ENCODE data around the gene ZBTB14.

Gene ZBTB14, protein sequence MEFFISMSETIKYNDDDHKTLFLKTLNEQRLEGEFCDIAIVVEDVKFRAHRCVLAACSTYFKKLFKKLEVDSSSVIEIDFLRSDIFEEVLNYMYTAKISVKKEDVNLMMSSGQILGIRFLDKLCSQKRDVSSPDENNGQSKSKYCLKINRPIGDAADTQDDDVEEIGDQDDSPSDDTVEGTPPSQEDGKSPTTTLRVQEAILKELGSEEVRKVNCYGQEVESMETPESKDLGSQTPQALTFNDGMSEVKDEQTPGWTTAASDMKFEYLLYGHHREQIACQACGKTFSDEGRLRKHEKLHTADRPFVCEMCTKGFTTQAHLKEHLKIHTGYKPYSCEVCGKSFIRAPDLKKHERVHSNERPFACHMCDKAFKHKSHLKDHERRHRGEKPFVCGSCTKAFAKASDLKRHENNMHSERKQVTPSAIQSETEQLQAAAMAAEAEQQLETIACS

GRCh38 chr18:5295231-5295920, at the start of gene ZBTB14:
TSS of gene ZBTB14 (minus strand) at chr18:5295726. CDS start at chr18:5293246, 2,480 bp downstream.
- no peak for DNase-seq

GRCh38 chr18:5339202-5339834, 43.8 kb upstream of the ZBTB14 start:
- DNase-seq = no peak

GRCh38 chr18:5334456-5335075, 39.0 kb upstream of the ZBTB14 start:
- DNase-seq = no peak

DNA sequence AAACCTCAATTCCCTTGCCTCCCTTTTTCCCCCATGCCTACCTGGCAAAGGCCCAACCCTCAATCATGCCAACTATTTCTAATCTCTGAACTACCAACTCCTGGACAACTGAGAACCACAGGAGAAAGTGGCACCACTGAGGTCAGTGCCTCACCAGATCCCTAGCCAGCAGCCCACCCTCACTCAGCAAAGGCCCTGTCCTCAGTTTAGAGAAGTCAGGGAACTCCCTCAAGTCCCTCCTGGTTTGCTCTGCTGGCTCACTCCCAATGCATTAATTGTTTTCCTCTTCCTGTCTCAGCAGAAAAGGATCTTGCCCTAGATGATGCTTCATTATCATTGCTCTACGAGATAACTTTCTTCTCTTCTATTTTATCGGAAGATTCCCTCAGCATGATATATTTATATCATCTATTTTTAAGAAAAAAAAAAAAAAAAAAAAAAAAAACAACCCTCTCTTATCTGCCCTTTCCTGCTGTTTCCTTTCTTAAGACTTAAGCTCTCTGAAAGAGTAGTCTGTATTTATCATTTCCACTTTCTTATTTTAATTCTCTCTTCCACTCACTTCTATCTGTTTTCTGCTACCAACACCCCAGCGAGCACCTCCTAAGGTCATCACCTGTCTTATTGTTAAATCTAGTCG, 22.7 kb upstream of the ZBTB14 start:
- no peak for DNase-seq

GRCh38 chr18:5317186-5317585, 21.7 kb upstream of the ZBTB14 start:
- peak; percentile 83 to 84 for DNase-seq

DNA sequence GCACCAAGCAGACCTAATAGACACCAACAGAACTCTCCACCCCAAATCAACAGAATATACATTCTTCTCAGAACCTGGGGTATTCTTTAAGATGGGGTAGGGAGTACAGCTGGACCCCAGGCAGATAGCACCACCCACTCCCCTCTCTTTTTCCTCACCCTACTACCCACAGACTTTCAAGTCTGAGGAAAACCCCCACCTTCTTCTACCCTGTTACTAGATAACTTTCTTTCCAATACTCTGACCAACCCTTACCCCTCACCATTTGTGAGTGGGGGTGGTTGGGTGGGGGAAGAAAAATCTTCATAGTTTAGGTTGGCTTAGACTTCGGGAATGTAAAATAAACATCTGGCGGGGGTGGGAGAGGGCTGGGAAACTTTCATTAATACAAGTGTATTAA, 20.3 kb upstream of the ZBTB14 start:
- DNase-seq = no peak

- no peak for DNase-seq
Observed at GRCh38 chr18:5311301-5311989, 15.9 kb upstream of the ZBTB14 start.

- peak; percentile 81 to 89 for DNase-seq
Observed at GRCh38 chr18:5309888-5310470, 14.5 kb upstream of the ZBTB14 start.

DNA sequence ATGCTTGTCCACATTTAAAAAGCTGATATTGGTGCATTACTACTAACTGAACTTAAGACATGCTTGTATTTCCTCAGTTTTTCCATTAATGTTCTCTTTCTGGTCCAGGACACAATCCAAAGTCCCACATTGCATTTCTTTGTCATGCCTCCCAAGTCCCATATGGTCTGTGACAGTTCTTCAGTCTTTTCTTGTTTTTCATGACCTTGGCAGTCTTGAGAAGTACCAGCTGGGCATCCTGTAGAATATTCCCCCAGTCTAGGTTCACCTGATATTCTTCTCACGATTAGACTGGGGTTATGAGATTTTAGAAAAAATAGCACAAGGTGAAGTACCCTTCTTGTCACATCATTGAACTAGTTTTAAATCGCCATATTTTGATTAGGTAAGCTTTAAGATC, 10.3 kb upstream of the ZBTB14 start:
- DNase-seq = no peak

GRCh38 chr18:5304232-5304631, 8.7 kb upstream of the ZBTB14 start:
- no peak for DNase-seq

DNA sequence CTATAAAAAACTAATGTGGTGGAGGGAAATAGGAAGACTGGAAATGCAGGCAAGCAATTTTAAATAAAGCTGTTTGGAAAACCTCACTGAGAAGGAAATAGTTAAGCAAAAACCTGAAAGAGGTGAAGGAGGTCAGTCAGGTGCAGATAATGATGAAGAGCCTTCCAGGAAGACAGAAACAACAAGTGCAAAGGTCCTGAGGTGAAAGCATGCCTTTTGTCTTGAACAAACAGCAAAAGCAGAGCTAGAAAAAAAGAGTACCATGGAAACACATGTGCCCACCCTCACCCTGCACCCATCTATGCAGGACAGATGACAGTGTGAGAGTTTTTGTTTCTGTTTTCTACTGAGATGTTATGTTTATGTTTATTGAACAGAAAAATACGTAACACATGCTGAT, 8.1 kb upstream of the ZBTB14 start:
- DNase-seq = no peak

DNA sequence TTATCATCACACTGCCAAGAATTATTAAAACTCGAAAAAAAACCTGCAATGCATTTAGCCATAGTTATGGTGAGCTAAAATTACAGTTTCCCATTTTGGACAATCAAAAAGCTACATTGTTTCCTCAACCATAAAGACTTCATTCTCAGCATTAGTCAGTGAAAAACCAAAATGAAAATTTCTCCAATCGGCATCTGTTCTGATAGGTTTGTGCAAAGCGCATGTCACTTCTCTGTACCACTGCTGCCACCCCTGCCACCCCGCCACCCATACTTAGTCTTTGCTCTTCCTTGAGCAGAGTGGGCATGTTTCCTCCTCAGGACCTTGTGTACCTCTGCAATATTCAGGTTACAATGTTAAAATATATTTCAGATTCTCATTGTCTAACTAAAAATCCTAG, 7.1 kb upstream of the ZBTB14 start:
- no peak for DNase-seq

DNA sequence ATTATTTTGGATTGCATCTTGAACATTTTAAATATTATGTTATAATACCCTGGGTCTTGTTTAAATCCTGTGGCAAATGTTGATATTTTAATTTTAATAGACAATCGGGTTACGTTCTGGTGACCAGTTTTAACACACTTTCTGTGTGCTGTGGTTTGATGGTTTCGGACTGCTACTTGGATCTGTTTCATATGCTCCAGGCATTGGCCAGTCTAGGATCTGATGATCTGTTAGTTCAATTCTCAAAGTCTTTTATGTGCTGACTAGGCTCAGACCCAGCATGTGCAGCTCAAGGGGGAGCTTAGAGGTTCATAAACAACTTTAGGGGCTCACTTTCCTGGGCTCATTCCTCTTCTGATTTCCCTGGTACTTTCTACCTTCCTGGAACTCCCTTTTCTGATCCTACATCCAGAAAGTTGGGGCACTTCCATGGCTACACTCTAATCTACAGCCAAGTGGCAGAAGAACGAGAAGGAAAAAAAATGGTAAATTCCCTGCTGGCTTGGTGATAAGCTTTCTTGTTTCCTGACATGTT, 5.0 kb upstream of the ZBTB14 start:
- no peak for DNase-seq

DNA sequence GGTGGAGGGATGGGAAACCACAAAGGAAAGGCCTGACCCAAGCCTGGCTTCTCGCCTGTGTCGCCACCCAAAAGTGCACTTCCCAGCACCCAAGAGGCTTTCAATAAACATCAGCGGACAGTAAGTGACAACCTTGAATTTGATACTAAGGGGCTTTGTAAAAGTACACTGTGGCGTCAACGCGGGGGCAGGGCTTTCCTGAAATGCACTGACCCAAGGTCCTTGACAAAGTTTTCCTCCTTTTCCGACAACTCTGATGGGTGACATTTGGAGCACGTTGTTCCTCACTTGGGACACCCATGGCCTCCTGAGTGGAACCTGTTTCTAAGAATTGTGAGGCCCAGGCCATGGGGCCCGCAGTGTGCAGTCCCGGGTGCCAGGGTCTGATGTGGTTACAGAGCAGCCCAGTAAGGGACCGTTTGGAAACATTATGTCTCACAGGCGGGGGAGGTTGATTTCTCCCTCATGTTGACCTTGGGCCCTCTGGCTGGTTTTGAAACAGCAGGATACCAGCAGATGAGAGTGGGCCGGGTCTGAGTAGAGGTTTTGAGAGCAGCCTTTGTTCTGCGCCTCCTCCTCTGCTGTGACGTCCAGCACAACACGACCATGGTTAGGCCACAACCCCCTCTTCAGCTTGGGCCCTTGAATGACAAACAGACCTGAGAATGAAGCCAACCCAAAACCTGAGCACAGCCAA, 2.8 kb upstream of the ZBTB14 start:
- DNase-seq = no peak

GRCh38 chr18:5297597-5297996, 2.1 kb upstream of the ZBTB14 start:
- no peak for DNase-seq

DNA sequence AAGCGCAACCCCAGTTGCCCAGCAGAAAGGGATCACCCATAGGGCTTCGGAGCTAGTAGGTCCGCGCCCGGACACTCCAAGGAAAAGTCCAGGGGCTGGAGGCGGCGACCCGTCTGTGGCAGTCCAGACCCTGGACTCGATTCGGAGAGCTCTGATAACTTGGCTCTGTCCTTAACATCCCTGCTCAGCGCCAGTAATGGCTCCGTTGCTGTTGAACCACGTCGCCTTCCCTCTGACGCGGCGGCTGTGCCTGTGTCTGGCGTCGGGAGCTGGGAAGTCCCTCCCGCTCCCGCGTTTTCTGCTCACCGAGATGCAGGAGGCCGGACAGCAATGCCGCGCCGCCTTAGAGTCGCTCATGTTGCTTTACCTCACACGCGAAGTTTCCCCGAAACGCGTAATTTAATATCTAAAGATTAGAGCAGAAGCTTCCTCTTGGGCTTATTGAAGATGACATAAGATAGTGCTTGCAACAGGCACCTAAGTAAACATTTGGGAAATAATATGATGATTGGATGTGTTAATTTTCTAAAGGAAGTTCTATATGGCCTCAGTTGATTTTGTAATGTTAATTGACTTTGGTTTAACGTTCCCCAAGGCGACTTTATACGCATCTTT, 1.3 kb upstream of the ZBTB14 start:
- peak; percentile 41 to 61 for DNase-seq

DNA sequence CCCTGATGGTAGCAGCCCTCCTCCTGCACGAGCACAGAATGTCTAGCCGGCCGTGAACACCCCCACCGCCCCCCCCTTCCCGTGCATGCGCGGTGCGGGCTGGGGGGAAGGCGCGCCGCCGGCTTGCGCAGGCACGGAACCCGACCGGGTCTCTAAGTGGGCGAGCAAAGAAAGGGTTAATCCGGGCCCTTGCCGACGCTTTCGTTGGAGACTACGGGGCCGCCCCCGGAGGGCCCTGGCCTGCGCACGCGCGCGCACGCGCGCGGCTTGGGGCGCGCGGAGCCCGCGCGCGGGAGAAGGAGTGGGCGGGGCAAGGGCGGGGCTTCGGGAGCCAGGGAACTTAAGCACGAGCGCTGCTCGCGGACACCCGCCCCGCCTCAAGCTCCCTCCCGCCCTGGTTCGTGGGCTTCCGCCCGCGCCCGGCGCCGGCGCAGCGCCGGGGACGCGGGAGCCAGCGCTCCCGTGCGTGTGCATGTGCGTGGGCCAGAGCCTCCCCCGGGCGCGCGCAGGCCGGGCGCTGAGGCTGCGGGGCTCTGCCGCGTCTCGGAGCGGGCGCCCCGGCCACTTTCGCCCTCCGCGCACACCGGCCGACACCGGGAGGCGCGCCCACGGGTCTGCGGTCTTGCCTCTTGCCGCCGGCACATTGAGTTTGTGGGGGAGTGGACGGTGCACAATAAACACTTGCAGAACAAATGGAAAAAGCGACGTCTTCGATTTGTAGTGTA, 617 bp upstream of the ZBTB14 start:
- peak; percentile 86 to 95 for DNase-seq

DNA sequence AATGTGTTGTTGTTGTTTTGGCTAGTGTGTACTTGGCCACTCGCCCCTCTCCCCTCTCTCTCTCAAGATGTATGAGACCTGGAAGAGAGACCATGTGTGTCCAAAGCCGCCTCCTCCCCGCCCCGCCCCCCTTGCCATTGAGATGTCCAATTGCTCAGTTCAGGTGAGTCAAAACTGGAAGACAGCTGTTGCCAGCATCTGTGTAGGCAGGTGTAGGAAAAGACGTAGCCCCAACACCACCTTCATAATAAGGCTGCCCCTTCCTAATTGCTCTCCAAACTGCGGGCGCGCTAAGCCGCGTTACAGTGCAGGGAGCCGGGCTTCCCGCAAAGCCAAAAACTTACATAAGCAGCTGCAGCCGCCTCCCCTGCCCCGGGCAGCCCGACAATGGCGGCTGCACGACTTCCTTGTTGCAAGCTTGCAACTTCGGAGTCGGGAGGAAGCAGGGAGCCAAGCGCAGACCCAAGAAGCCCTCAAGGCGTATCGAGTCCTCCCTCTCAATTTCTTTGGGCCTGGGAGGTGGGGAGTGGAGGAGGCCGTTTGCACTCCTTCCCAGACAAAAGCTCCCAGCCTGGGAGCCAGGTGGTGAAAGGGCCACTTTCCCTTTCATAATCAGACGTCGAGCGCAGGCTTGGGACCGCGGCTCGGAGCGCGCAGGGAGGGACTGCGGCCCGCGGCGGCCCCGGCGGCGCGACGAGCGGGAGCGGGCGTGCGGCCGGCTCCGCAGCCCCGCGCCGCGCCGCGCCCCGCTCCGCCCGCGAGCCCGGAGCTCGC, 882 bp downstream of the ZBTB14 start:
- peak; percentile 41 to 74 for DNase-seq

- DNase-seq = no peak
Observed at GRCh38 chr18:5294113-5294456, 1.4 kb downstream of the ZBTB14 start.
